ENCODE results near the gene PHACTR3. TPM values are rescaled to one million over a fixed set of nuclear protein-coding genes. Genes with fewer than 3 reads are reported as not detected.

The PHACTR3 gene
- not detected in 2 replicates for total RNA-seq

GRCh38 chr20:59603781-59604541 is at the start of gene PHACTR3:
Gene PHACTR3, plus strand, starts transcription at chr20:59604540. Its CDS starts 475 bp downstream, at chr20:59605015.

All from smooth muscle cell of the umbilical artery (primary cell).